GM18505 (cell line): Measurements from ENCODE around the gene ARHGEF28.

Experiments
- ATAC-seq: cut with Tn5 transposase; IDR thresholded peaks from one replicate; pipeline ENCODE4 v1.9.1; 2021; ENCODE audit not compliant: unreplicated experiment
- POLR2A ChIP-seq: IDR thresholded peaks from 4 replicates; pipeline ENCODE4 v1.6.1; 2011; ENCODE audit warnings: borderline replicate concordance; ENCODE audit not compliant: insufficient read depth, insufficient read length; ENCODE audit errors: extremely low read depth

ARHGEF28 gene

GRCh38 chr5:73654171-73654811 is 28.3 kb downstream of the ARHGEF28 start:
- TF ChIP-seq POLR2A: no peak
- ATAC-seq: no peak

GRCh38 chr5:73654819-73655318 is 28.9 kb downstream of the ARHGEF28 start:
- no peak for TF ChIP-seq POLR2A
- ATAC-seq: no peak

DNA sequence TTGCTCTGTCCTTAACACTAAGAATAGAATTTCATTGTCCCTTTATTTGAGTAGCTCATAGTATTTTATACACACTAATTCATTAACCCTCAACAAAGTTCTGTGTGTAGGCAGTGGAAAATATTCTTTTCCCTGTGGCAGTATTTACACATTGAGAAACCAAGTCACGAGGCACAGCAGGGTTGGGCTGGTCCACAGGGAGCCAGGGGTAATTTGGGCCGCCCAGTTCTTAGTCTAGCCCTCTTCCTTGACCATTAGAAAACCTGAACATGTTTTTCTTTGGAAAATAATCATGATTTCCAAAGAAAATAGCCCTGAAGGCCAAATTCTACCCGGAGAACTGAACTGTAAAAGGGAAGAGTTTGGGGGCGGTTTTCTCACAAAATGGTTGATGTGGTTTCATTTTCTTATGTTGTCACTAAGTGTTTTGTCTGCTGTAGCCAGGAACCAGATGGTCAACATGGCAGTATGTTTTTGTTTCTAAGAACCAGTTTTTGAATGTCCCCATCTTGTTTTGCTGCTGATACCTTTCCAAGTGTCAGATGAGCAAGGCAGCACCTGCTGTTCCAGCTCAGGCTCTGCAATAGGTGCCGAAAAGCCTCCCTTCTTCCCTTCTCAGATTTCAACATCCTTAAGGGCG is 29.6 kb downstream of the ARHGEF28 start:
- ATAC-seq: no peak
- TF ChIP-seq POLR2A: no peak

DNA sequence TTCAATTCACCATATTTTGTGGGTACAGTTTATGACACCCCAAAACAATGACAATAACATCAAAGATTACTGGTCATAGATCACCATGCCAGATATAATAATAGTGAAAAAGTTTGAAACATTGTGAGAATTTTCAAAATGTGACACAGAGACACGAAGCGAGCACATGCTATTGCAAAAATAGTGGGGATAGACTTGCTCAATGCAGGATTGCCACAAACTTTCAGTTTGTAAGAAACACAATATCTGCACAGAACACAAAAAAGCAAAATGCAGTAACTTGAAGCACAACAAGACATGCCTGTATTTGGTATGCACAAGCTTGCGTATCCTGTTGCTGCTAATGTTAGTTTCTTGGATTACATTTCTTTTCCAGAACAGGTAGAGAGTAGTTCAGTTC is 35.8 kb downstream of the ARHGEF28 start:
- ATAC-seq: no peak
- TF ChIP-seq POLR2A: no peak

GRCh38 chr5:73663161-73663859 is 37.3 kb downstream of the ARHGEF28 start:
- TF ChIP-seq POLR2A: no peak
- no peak for ATAC-seq

DNA sequence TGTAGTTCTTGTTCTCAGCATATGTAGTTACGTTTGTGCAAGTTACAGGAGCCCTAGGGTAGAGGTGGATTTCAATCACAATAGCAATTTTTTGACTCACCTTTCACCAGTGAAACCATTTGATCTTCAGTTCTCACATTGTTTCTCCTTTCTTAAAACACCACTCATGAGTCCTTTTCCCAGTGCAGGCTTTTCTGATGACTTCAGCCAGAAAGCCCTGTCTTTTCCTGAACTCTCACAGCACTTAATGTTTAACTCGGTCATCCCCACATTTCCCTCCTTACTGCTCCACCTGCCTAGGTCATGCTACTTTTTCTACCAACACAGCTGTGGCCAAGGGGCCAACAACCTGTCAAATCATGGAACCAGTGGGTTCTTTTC is 37.9 kb downstream of the ARHGEF28 start:
- no peak for TF ChIP-seq POLR2A
- no peak for ATAC-seq

GRCh38 chr5:73664796-73665195 is 38.8 kb downstream of the ARHGEF28 start:
- ATAC-seq: no peak
- TF ChIP-seq POLR2A: no peak

GRCh38 chr5:73666891-73667290 is 40.9 kb downstream of the ARHGEF28 start:
- ATAC-seq: no peak
- no peak for TF ChIP-seq POLR2A

GRCh38 chr5:73668017-73668416 is 42.0 kb downstream of the ARHGEF28 start:
- no peak for ATAC-seq
- TF ChIP-seq POLR2A: no peak

DNA sequence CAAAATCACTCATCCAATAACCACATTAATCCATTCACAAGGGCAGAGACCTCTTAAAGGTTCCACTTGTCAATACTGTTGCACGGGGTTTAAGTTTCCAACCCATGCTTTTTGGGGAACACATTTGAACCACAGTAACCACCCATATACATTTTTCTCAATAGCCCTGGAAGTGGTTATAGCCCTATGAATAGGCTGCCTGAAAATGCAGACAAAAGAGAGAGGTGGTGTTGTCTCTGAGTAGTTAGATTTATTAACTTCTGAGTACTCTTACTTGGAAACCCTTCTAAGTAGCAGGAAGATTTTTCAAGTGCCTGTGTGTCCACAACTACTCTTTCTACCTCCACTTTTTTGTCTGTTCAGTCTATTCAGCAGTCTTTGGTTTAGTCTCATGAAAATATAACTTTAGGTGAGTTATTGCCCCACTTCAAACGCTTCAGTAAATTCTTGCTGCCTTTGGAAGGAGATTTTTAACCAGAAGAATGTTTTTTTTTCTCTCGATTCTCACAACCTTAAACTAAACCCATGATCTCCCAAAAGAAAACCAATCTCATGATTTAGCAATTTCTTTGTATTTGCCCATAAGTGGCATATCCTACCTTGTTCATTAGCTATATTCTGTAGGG is 42.6 kb downstream of the ARHGEF28 start:
- ATAC-seq: no peak
- TF ChIP-seq POLR2A: no peak

- no peak for TF ChIP-seq POLR2A
- ATAC-seq: no peak
Observed at GRCh38 chr5:73670731-73671130, 44.7 kb downstream of the ARHGEF28 start.

GRCh38 chr5:73672132-73672531 is 46.1 kb downstream of the ARHGEF28 start:
- no peak for TF ChIP-seq POLR2A
- ATAC-seq: no peak

- ATAC-seq: no peak
- TF ChIP-seq POLR2A: no peak
Observed at GRCh38 chr5:73673161-73673591, 47.2 kb downstream of the ARHGEF28 start.
